ENCODE data around the gene SORBS2.

Gene SORBS2

GRCh38 chr4:185542626-185543315, 269.2 kb downstream of the SORBS2 start:
- DNase-seq, result no peak

DNA sequence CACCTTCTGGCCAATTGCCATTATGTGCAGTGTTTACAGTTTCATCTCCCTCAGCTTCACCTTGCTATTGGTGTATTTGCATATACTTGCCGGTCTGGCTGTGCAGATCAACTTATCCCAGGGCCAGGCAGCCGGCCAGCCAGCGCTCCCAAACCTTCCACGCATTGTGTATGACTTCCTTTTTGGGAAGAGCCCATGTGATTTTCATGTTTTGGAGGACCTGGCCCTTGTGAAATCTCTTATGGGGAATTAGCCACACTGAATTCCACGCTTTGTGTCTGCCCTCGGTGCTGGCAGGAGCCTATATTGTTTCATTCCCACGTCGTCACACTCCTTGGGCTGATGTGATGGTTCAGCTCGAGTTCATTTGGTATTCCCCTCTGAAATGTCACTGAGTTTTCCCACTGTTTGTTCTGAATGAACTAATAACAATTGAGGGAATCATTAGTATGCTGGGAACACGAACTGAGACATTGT, 270.7 kb downstream of the SORBS2 start:
- no peak for DNase-seq

- DNase-seq, result no peak
Measured at GRCh38 chr4:185540487-185541120, 271.4 kb downstream of the SORBS2 start.

GRCh38 chr4:185540040-185540439, 272.0 kb downstream of the SORBS2 start:
- no peak for DNase-seq

DNA sequence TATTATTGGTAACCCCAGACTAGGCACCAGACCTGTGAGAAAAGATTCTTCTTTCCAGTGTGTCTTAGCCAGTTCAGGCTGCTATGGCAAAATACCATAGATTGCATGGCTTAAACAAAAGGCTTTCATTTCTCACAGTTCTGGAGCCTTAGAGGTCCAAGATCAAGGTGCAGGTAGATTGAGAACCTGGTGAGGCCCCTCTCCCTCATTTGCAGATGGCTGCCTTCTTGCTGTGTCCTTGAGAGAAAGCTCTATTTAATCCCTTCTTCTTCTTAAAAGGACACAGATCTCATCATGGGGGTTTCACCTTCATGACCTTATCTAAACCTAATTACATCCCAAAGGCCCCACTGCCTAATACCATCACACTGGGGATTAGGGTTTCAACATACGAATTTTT, 273.2 kb downstream of the SORBS2 start:
- DNase-seq, result no peak

GRCh38 chr4:185536411-185536709, 275.6 kb downstream of the SORBS2 start:
- DNase-seq, result no peak

- DNase-seq, result no peak
Measured at GRCh38 chr4:185535612-185536410, 276.2 kb downstream of the SORBS2 start.
